Fibroblast of the conjunctiva (primary cell): ENCODE results near the gene SEC16A.

Experiments used
- DNase-seq: peaks from one replicate; pipeline ENCODE4 v3.0.0-alpha.2; 2010; ENCODE audit warnings: low read depth

The SEC16A gene

GRCh38 chr9:136465500-136466154 lies 17.2 kb downstream of the SEC16A start:
- no peak for DNase-seq

GRCh38 chr9:136464241-136464640 lies 18.6 kb downstream of the SEC16A start:
- DNase-seq = no peak

GRCh38 chr9:136463578-136463977 lies 19.3 kb downstream of the SEC16A start:
- no peak for DNase-seq

DNA sequence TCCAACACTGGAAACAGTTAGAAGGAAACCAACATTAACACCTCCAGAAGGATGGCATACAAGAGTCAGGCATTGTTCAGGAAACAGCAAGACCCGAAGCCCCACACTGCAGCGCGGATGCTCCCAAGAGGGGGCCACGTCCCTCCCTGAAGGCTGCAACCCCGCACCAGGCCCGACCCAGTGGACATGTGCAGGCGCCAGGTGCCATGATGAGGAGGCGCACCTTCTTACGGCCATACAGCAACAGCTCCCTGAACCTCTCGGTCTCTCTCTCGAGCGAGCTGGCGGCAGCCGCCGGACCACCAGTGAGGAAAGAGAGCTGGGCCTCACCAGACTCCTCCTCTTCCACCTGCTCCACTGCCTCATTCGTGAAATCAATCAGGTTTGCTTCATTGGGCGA lies 20.2 kb downstream of the SEC16A start:
- DNase-seq = no peak

GRCh38 chr9:136460772-136461325 lies 22.0 kb downstream of the SEC16A start:
- DNase-seq = no peak

GRCh38 chr9:136459425-136459824 lies 23.4 kb downstream of the SEC16A start:
- no peak for DNase-seq

- DNase-seq = no peak
Observed at GRCh38 chr9:136457326-136457725, 25.5 kb downstream of the SEC16A start.

DNA sequence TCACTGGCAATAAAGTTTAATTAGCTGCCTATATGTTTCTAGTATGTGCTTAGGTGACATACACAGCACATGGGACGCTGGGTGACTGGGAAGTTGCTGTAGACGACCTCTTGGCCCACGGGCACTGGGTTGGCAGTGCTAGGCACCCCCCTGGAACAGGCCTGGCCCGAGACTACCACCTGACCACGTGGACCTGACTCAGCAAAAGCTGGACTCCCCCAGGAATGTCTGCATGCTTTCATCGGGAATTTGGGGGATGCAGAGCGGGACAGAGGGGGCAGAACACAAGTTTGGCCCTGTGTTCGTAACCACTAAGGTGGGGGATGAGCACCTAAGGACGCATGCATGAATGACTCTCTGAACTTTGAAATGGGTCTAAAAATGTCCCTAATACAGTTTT lies 26.6 kb downstream of the SEC16A start:
- no peak for DNase-seq

DNA sequence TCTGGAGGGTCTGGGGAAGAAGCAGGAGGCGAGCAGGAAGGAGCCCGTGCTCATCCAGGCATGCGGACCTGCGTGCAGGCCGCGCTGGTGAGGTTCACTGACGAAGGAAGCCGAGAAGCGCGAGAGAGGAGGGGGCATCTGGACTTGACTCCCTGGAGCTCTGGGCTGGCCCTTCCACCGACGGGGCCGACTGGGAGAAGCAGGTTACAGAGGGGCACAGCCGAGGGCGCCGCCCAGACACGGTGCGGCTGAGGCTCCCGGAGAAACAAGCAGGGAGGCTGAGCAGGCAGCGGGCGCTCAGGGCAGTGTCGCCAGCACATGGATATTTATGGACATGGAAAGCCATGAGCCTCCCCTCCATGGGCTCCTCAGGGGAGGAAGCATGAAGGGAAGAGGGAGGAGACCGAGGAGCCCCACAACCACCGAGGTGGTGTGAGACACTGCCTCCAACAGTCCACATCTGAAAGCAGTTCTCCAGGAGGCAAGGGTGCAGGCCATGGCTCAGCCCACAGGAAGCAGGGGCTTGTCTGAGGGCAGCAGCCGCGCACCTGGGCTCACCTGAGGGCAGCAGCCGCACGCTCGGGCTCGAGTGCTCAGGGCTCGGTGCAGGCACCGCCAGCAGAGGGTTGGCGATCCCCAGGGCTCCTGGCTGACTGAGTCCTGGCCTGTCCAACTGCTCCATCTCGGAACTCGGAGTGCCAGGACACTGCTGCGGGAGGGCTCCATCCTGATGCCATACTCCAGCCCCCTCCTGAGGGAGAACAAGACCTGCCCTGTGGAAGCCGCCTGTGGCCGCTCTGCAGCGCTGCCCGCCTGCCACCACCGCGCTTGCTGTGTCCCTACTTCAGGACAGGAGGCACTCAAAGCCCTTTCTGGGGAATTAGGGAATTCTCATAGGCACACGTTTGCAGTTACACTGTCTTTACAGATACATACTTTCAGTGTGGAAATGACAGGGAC lies 27.5 kb downstream of the SEC16A start:
- no peak for DNase-seq

DNA sequence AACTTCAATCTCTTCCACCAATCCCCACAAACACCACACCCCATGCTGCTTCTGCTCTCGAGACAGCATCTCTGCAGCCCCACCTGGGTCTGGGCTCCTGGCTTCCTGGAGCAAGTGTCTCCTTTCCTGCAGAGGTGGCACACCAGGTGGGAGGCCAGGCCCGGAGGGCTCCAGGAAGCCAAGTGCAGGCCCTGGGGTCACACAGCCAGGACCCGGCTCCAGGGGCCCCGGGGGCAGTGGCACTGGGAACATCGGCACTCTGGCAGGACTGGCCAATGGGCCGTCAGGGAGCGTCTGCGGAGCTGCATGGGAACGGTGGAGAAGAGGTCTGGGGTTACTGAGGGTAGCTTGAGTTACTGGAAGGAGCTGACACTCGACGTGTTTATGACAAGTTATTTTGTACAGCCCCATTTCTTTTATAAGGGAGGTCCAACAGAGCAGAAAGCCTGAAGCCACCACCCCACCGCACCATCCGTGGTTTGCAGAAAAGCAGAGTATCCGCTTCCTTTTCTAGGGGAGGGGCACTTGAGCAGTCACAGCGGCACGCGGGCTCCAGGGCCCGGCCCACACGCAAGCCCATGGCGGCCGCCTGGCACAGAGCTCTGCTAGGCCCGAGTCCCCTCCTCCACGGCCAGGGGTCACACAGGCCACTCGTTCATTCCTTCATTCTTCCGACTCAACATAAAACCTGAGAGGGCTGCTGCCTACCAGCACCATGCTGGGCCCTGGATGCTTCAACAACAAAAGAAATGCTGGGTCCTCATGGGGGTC lies 28.6 kb downstream of the SEC16A start:
- no peak for DNase-seq

- DNase-seq = no peak
Observed at GRCh38 chr9:136453326-136453725, 29.5 kb downstream of the SEC16A start.

GRCh38 chr9:136451221-136451877 lies 31.5 kb downstream of the SEC16A start:
- no peak for DNase-seq

DNA sequence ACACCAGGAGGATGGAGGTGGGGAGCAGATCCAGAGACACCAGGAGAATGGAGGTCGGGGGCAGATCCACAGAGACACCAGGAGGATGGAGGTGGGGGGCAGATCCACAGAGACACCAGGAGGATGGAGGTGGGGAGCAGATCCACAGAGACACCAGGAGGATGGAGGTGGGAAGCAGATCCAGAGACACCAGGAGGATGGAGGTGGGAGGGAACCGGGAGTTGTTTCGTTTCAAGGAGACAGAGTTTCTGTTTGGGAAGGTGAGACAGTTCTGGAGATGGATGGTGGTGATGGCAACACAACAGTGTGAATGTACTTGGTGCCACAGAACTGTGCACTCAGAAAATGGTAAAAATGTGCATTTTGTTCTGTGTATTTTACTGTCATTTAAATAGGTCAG lies 34.2 kb downstream of the SEC16A start:
- DNase-seq = no peak

- DNase-seq = no peak
Observed at GRCh38 chr9:136447173-136447778, 35.6 kb downstream of the SEC16A start.

DNA sequence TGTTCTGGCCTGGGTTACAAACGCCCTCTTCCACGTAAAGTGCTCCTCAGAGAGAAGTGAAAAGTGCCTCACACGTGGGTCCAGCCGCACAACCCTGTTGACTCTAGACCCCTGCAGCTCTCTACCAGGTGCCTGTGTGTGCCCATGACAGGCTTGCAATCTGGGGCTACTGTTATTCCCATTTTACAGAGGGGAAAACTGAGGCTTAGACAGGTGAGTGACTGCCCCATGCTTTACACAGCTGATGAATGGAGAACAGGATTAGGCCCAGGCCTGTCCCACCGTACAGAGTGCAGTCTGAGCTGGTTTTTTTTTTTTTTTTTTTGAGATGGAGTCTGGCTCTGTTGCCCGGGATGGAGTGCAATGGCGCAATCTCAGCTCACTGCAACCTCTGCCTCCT lies 37.0 kb downstream of the SEC16A start:
- DNase-seq = no peak

GRCh38 chr9:136444102-136444501 lies 38.7 kb downstream of the SEC16A start:
- DNase-seq = no peak

DNA sequence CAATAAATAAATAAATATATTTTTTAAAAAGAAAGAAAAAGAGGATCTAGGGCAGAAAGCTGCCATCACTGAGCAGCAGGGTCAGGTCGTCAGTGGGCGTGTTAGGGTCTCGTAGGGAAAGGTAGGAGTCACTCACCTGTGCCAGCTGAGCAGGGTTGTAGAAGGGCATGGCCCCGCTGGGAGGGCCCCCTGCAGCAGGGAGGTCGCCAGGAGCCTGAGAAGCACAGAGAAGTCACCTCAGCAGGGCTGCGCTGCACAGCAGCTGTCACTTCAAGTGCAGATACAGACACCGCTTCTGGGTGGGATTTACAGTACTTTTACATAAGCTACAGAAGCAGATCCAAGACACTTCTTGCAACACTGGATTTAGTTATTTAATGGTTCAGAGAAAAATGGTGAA lies 39.2 kb downstream of the SEC16A start:
- no peak for DNase-seq

GRCh38 chr9:136443087-136443486 lies 39.8 kb downstream of the SEC16A start:
- no peak for DNase-seq

DNA sequence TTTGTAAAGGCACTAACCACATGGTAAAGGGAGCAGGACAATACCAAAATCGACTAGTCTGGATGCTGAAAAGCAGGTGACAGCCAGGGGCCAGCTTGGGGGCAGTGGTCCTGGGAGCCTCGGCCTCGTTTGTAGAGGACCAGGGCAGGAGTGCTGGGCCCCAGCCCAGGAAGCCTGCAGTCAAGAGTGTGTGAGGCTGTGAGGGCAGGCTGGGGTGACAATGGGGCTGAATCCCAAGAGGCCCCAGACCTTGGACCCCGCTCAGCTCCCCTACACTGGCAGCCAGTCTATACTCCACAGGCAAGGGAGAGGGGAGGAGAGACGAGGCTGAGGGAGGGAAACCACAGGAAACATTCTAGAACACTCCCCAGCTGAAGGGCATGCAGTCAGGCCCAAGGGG lies 40.6 kb downstream of the SEC16A start:
- no peak for DNase-seq

- no peak for DNase-seq
Observed at GRCh38 chr9:136441681-136442245, 41.1 kb downstream of the SEC16A start.

DNA sequence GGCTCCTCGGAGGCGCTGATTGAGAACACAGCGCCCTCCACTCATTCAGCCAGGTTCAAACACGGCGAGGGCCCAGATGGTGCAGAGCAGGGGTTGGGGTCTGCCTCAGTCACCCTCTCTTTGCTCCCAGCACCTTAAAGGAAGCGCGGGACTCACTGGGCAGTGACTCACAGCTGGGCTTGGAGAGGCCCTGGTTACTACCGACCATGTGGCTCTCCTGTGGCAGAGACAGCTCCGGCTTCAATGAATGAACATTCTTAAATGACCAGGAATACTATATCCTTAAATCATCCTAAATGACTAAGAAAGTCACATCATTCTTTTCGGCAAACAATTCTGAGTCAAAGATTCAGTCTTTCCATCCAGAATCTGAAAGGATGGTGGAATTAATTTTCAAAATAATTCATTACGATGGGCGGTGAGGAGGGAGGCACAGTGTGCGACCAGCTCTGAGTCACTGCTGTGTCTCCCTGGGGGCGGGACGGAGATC lies 41.6 kb downstream of the SEC16A start:
- DNase-seq = no peak
